Measurements from ENCODE around the gene PRRT3.
"Not testable (repeated sequence)": the region's sequence is repeated elsewhere in the genome, so short reads cannot be mapped to it uniquely, and the experiment has no call there.

Gene PRRT3

GRCh38 chr3:9897408-9898372, 54.5 kb downstream of the PRRT3 start:
- DNase-seq (ENCODE audit: insufficient read length, low spot score) (no peak), FAIRE-seq (no peak)
- TF ChIP-seq CTCF (IDR thresholded peaks at IDR 0.05; ENCODE audit: insufficient read depth, missing control alignments), result no peak

GRCh38 chr3:9896755-9897407, 55.3 kb downstream of the PRRT3 start:
- not testable (repeated sequence) for DNase-seq (ENCODE audit: insufficient read length, low spot score); FAIRE-seq

GRCh38 chr3:9895715-9896114, 56.5 kb downstream of the PRRT3 start:
- not testable (repeated sequence) for FAIRE-seq

More at GRCh38 chr3:9895715-9896114, 56.5 kb downstream of the PRRT3 start:
- not testable (repeated sequence) for DNase-seq (ENCODE audit: insufficient read length, low spot score)
